Measurements from ENCODE around the gene HHATL.

HHATL gene

GRCh38 chr3:42660131-42660715 is 42.4 kb downstream of the HHATL start:
- H3K9ac ChIP-seq (ENCODE audit: low read length) = no peak overlapping the region

GRCh38 chr3:42659451-42660130 is 43.0 kb downstream of the HHATL start:
- no peak overlapping the region for H3K4me3 ChIP-seq (ENCODE audit: low read depth, low read length)
- no peaks in the 10 kb centered on the region for H3K27me3 ChIP-seq (ENCODE audit: control insufficient read depth, insufficient read depth, low read length)
- no peak overlapping the region for H3K9ac ChIP-seq (ENCODE audit: low read length)
- H3K27ac ChIP-seq (ENCODE audit: low read depth, low read length) = no peak overlapping the region
- peaks cover 13% of the 10 kb centered on the region for H3K4me1 ChIP-seq (ENCODE audit: control insufficient read depth, insufficient read depth, low read length)
- H3K9me3 ChIP-seq (ENCODE audit: control insufficient read depth, insufficient read depth, low read depth, low read length) = no peaks in the 10 kb centered on the region
- peaks cover 10% of the 10 kb centered on the region for H3K36me3 ChIP-seq (ENCODE audit: control insufficient read depth, insufficient read depth, low read length)

More at GRCh38 chr3:42660131-42660715, 42.4 kb downstream of the HHATL start:
- Histone ChIP-seq H3K4me3 (ENCODE audit: low read depth, low read length) (no peak overlapping the region), H3K36me3 (ENCODE audit: control insufficient read depth, insufficient read depth, low read length) (peaks cover 10% of the 10 kb centered on the region), H3K27ac (ENCODE audit: low read depth, low read length) (no peak overlapping the region), H3K27me3 (ENCODE audit: control insufficient read depth, insufficient read depth, low read length) (no peaks in the 10 kb centered on the region), H3K9me3 (ENCODE audit: control insufficient read depth, insufficient read depth, low read depth, low read length) (no peaks in the 10 kb centered on the region), H3K4me1 (ENCODE audit: control insufficient read depth, insufficient read depth, low read length) (peaks cover 9% of the 10 kb centered on the region)

- Histone ChIP-seq H3K4me1 (ENCODE audit: control insufficient read depth, insufficient read depth, low read length) (peaks cover 13% of the 10 kb centered on the region), H3K27ac (ENCODE audit: low read depth, low read length) (no peak overlapping the region), H3K9ac (ENCODE audit: low read length) (no peak overlapping the region), H3K9me3 (ENCODE audit: control insufficient read depth, insufficient read depth, low read depth, low read length) (no peaks in the 10 kb centered on the region), H3K27me3 (ENCODE audit: control insufficient read depth, insufficient read depth, low read length) (no peaks in the 10 kb centered on the region), H3K4me3 (ENCODE audit: low read depth, low read length) (no peak overlapping the region), H3K36me3 (ENCODE audit: control insufficient read depth, insufficient read depth, low read length) (peaks cover 10% of the 10 kb centered on the region)
These were observed 43.7 kb downstream of the HHATL start for GRCh38 chr3:42658771-42659390.

GRCh38 chr3:42658091-42658770 is 44.4 kb downstream of the HHATL start:
- H3K9ac ChIP-seq (ENCODE audit: low read length) = no peak overlapping the region
- H3K27me3 ChIP-seq (ENCODE audit: control insufficient read depth, insufficient read depth, low read length) = no peaks in the 10 kb centered on the region
- no peaks in the 10 kb centered on the region for H3K9me3 ChIP-seq (ENCODE audit: control insufficient read depth, insufficient read depth, low read depth, low read length)
- no peak overlapping the region for H3K4me3 ChIP-seq (ENCODE audit: low read depth, low read length)
- H3K4me1 ChIP-seq (ENCODE audit: control insufficient read depth, insufficient read depth, low read length) = peaks cover 19% of the 10 kb centered on the region
- peaks cover 8% of the 10 kb centered on the region; the same call in 1 of the 2 replicates for H3K36me3 ChIP-seq (ENCODE audit: control insufficient read depth, insufficient read depth, low read length)
- H3K27ac ChIP-seq (ENCODE audit: low read depth, low read length) = no peak overlapping the region

GRCh38 chr3:42657675-42658074 is 44.9 kb downstream of the HHATL start:
- H3K9ac ChIP-seq (ENCODE audit: low read length) = no peak overlapping the region
- H3K4me1 ChIP-seq (ENCODE audit: control insufficient read depth, insufficient read depth, low read length) = peaks cover 24% of the 10 kb centered on the region
- peaks cover 8% of the 10 kb centered on the region; the same call in 1 of the 2 replicates for H3K36me3 ChIP-seq (ENCODE audit: control insufficient read depth, insufficient read depth, low read length)
- H3K27me3 ChIP-seq (ENCODE audit: control insufficient read depth, insufficient read depth, low read length) = no peaks in the 10 kb centered on the region
- H3K9me3 ChIP-seq (ENCODE audit: control insufficient read depth, insufficient read depth, low read depth, low read length) = no peaks in the 10 kb centered on the region
- no peak overlapping the region for H3K4me3 ChIP-seq (ENCODE audit: low read depth, low read length)
- no peak overlapping the region for H3K27ac ChIP-seq (ENCODE audit: low read depth, low read length)

- Histone ChIP-seq H3K4me3 (ENCODE audit: low read depth, low read length) (no peak overlapping the region), H3K36me3 (ENCODE audit: control insufficient read depth, insufficient read depth, low read length) (peaks cover 8% of the 10 kb centered on the region; the same call in 1 of the 2 replicates), H3K4me1 (ENCODE audit: control insufficient read depth, insufficient read depth, low read length) (peaks cover 32% of the 10 kb centered on the region), H3K27me3 (ENCODE audit: control insufficient read depth, insufficient read depth, low read length) (no peaks in the 10 kb centered on the region), H3K9ac (ENCODE audit: low read length) (no peak overlapping the region), H3K9me3 (ENCODE audit: control insufficient read depth, insufficient read depth, low read depth, low read length) (no peaks in the 10 kb centered on the region), H3K27ac (ENCODE audit: low read depth, low read length) (no peak overlapping the region)
These were observed 45.7 kb downstream of the HHATL start for GRCh38 chr3:42656680-42657610.

- H3K9ac ChIP-seq (ENCODE audit: low read length) = no peak overlapping the region
- peaks cover 40% of the 10 kb centered on the region for H3K4me1 ChIP-seq (ENCODE audit: control insufficient read depth, insufficient read depth, low read length)
- H3K9me3 ChIP-seq (ENCODE audit: control insufficient read depth, insufficient read depth, low read depth, low read length) = no peaks in the 10 kb centered on the region
- H3K4me3 ChIP-seq (ENCODE audit: low read depth, low read length) = no peak overlapping the region
- H3K27ac ChIP-seq (ENCODE audit: low read depth, low read length) = no peak overlapping the region
- no peaks in the 10 kb centered on the region for H3K27me3 ChIP-seq (ENCODE audit: control insufficient read depth, insufficient read depth, low read length)
- peaks cover 8% of the 10 kb centered on the region; the same call in 1 of the 2 replicates for H3K36me3 ChIP-seq (ENCODE audit: control insufficient read depth, insufficient read depth, low read length)
These were observed 46.5 kb downstream of the HHATL start for GRCh38 chr3:42655980-42656679.

- H3K4me3 ChIP-seq (ENCODE audit: low read depth, low read length) = peak overlapping the region; percentile 66
- H3K4me1 ChIP-seq (ENCODE audit: control insufficient read depth, insufficient read depth, low read length) = peaks cover 47% of the 10 kb centered on the region
- H3K27ac ChIP-seq (ENCODE audit: low read depth, low read length) = no peak overlapping the region
- H3K9ac ChIP-seq (ENCODE audit: low read length) = peak overlapping the region; percentile 67
- H3K36me3 ChIP-seq (ENCODE audit: control insufficient read depth, insufficient read depth, low read length) = peaks cover 8% of the 10 kb centered on the region; the same call in 1 of the 2 replicates
- no peaks in the 10 kb centered on the region for H3K9me3 ChIP-seq (ENCODE audit: control insufficient read depth, insufficient read depth, low read depth, low read length)
- no peaks in the 10 kb centered on the region for H3K27me3 ChIP-seq (ENCODE audit: control insufficient read depth, insufficient read depth, low read length)
These were observed 47.2 kb downstream of the HHATL start for GRCh38 chr3:42655331-42655888.

- H3K9ac ChIP-seq (ENCODE audit: low read length) = peak overlapping the region; percentile 67
- peaks cover 8% of the 10 kb centered on the region; the same call in 1 of the 2 replicates for H3K36me3 ChIP-seq (ENCODE audit: control insufficient read depth, insufficient read depth, low read length)
- peak overlapping the region; percentile 66 for H3K4me3 ChIP-seq (ENCODE audit: low read depth, low read length)
- H3K4me1 ChIP-seq (ENCODE audit: control insufficient read depth, insufficient read depth, low read length) = peaks cover 47% of the 10 kb centered on the region
- no peaks in the 10 kb centered on the region for H3K27me3 ChIP-seq (ENCODE audit: control insufficient read depth, insufficient read depth, low read length)
- H3K27ac ChIP-seq (ENCODE audit: low read depth, low read length) = peak overlapping the region; percentile 50; the same call in 1 of the 2 replicates
- no peaks in the 10 kb centered on the region for H3K9me3 ChIP-seq (ENCODE audit: control insufficient read depth, insufficient read depth, low read depth, low read length)
These were observed 48.0 kb downstream of the HHATL start for GRCh38 chr3:42654331-42655201.

Data from HUES6 (cell line).